Measurements from ENCODE around the gene DPYSL4.

DNA sequence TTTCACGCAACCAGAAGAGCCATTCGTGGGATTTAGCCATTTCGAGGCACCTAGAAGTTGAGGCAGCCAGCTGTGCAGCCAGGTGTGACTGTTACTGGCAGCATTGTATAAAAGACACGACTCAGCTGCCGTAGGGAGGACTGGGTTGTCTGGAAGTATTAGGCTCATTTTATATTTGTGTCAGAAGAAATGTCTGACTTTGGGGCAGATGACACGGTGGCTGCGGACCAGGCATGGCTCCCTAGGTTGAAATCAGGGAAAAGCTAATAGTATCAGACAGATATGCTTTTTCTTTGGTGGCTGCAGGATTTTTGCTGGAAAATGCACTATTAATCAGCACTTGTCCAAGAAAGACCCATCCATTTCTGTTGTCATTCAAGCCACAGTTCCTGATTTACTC lies 4.2 kb upstream of the DPYSL4 start:
- TF ChIP-seq POLR2AphosphoS5 (IDR thresholded peaks at IDR 0.05; ENCODE audit: low read depth) (no peak), EZH2 (IDR thresholded peaks at IDR 0.05; ENCODE audit: low read depth, unreplicated experiment) (no peak), CREB1 (CRISPR knock-in tag; IDR thresholded peaks at IDR 0.05; ENCODE audit: low read depth) (no peak), EZH2phosphoT487 (IDR thresholded peaks at IDR 0.05; ENCODE audit: unreplicated experiment) (no peak), JUNB (IDR thresholded peaks at IDR 0.05; ENCODE audit: unreplicated experiment) (no peak), ZNF331 (CRISPR knock-in tag; IDR thresholded peaks at IDR 0.05; ENCODE audit: low read depth) (no peak), ZNF114 (CRISPR knock-in tag; IDR thresholded peaks at IDR 0.05) (no peak), NANOG (IDR thresholded peaks at IDR 0.05; ENCODE audit: borderline replicate concordance) (no peak)
- TF ChIP-seq, protein P1, sequence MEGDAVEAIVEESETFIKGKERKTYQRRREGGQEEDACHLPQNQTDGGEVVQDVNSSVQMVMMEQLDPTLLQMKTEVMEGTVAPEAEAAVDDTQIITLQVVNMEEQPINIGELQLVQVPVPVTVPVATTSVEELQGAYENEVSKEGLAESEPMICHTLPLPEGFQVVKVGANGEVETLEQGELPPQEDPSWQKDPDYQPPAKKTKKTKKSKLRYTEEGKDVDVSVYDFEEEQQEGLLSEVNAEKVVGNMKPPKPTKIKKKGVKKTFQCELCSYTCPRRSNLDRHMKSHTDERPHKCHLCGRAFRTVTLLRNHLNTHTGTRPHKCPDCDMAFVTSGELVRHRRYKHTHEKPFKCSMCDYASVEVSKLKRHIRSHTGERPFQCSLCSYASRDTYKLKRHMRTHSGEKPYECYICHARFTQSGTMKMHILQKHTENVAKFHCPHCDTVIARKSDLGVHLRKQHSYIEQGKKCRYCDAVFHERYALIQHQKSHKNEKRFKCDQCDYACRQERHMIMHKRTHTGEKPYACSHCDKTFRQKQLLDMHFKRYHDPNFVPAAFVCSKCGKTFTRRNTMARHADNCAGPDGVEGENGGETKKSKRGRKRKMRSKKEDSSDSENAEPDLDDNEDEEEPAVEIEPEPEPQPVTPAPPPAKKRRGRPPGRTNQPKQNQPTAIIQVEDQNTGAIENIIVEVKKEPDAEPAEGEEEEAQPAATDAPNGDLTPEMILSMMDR (conservative IDR thresholded peaks at IDR 0.05; ENCODE audit: low read depth in 2 of 2): no peak
- TF ChIP-seq, protein P2, sequence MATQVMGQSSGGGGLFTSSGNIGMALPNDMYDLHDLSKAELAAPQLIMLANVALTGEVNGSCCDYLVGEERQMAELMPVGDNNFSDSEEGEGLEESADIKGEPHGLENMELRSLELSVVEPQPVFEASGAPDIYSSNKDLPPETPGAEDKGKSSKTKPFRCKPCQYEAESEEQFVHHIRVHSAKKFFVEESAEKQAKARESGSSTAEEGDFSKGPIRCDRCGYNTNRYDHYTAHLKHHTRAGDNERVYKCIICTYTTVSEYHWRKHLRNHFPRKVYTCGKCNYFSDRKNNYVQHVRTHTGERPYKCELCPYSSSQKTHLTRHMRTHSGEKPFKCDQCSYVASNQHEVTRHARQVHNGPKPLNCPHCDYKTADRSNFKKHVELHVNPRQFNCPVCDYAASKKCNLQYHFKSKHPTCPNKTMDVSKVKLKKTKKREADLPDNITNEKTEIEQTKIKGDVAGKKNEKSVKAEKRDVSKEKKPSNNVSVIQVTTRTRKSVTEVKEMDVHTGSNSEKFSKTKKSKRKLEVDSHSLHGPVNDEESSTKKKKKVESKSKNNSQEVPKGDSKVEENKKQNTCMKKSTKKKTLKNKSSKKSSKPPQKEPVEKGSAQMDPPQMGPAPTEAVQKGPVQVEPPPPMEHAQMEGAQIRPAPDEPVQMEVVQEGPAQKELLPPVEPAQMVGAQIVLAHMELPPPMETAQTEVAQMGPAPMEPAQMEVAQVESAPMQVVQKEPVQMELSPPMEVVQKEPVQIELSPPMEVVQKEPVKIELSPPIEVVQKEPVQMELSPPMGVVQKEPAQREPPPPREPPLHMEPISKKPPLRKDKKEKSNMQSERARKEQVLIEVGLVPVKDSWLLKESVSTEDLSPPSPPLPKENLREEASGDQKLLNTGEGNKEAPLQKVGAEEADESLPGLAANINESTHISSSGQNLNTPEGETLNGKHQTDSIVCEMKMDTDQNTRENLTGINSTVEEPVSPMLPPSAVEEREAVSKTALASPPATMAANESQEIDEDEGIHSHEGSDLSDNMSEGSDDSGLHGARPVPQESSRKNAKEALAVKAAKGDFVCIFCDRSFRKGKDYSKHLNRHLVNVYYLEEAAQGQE (IDR thresholded peaks at IDR 0.05; ENCODE audit: unreplicated experiment): no peak
- TF ChIP-seq, protein P3, sequence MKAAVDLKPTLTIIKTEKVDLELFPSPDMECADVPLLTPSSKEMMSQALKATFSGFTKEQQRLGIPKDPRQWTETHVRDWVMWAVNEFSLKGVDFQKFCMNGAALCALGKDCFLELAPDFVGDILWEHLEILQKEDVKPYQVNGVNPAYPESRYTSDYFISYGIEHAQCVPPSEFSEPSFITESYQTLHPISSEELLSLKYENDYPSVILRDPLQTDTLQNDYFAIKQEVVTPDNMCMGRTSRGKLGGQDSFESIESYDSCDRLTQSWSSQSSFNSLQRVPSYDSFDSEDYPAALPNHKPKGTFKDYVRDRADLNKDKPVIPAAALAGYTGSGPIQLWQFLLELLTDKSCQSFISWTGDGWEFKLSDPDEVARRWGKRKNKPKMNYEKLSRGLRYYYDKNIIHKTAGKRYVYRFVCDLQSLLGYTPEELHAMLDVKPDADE (IDR thresholded peaks at IDR 0.05): no peak
- TF ChIP-seq, protein P4, sequence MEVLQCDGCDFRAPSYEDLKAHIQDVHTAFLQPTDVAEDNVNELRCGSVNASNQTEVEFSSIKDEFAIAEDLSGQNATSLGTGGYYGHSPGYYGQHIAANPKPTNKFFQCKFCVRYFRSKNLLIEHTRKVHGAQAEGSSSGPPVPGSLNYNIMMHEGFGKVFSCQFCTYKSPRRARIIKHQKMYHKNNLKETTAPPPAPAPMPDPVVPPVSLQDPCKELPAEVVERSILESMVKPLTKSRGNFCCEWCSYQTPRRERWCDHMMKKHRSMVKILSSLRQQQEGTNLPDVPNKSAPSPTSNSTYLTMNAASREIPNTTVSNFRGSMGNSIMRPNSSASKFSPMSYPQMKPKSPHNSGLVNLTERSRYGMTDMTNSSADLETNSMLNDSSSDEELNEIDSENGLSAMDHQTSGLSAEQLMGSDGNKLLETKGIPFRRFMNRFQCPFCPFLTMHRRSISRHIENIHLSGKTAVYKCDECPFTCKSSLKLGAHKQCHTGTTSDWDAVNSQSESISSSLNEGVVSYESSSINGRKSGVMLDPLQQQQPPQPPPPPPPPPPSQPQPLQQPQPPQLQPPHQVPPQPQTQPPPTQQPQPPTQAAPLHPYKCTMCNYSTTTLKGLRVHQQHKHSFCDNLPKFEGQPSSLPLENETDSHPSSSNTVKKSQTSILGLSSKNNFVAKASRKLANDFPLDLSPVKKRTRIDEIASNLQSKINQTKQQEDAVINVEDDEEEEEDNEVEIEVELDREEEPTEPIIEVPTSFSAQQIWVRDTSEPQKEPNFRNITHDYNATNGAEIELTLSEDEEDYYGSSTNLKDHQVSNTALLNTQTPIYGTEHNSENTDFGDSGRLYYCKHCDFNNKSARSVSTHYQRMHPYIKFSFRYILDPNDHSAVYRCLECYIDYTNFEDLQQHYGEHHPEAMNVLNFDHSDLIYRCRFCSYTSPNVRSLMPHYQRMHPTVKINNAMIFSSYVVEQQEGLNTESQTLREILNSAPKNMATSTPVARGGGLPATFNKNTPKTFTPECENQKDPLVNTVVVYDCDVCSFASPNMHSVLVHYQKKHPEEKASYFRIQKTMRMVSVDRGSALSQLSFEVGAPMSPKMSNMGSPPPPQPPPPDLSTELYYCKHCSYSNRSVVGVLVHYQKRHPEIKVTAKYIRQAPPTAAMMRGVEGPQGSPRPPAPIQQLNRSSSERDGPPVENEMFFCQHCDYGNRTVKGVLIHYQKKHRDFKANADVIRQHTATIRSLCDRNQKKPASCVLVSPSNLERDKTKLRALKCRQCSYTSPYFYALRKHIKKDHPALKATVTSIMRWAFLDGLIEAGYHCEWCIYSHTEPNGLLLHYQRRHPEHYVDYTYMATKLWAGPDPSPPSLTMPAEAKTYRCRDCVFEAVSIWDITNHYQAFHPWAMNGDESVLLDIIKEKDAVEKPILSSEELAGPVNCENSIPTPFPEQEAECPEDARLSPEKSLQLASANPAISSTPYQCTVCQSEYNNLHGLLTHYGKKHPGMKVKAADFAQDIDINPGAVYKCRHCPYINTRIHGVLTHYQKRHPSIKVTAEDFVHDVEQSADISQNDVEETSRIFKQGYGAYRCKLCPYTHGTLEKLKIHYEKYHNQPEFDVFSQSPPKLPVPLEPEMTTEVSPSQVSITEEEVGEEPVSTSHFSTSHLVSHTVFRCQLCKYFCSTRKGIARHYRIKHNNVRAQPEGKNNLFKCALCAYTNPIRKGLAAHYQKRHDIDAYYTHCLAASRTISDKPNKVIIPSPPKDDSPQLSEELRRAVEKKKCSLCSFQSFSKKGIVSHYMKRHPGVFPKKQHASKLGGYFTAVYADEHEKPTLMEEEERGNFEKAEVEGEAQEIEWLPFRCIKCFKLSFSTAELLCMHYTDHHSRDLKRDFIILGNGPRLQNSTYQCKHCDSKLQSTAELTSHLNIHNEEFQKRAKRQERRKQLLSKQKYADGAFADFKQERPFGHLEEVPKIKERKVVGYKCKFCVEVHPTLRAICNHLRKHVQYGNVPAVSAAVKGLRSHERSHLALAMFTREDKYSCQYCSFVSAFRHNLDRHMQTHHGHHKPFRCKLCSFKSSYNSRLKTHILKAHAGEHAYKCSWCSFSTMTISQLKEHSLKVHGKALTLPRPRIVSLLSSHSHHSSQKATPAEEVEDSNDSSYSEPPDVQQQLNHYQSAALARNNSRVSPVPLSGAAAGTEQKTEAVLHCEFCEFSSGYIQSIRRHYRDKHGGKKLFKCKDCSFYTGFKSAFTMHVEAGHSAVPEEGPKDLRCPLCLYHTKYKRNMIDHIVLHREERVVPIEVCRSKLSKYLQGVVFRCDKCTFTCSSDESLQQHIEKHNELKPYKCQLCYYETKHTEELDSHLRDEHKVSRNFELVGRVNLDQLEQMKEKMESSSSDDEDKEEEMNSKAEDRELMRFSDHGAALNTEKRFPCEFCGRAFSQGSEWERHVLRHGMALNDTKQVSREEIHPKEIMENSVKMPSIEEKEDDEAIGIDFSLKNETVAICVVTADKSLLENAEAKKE (CRISPR knock-in tag; IDR thresholded peaks at IDR 0.05): no peak

Data from GM23338 (cell line).